Measurements from ENCODE around the gene MCTP1. TPM values are rescaled to one million over a fixed set of nuclear protein-coding genes. Genes with fewer than 3 reads are reported as not detected.

Gene MCTP1
- total and polyA plus RNA-seq, 2 of the 8 experiments (the other 6 are each of a cell fraction or from before 2014, with no cell fraction given), result 0.56 to 3.4 TPM

GRCh38 chr5:95191330-95191729 lies 93.6 kb downstream of the MCTP1 start:
- no peak overlapping the region for H3K14ac ChIP-seq (ENCODE audit: insufficient read length)
- no peaks in the 10 kb centered on the region for H4K20me1 ChIP-seq (replicated peaks in 1 of 2; ENCODE audit: control insufficient read depth in 1 of 2, insufficient read depth in 2 of 2, low read length in 2 of 2)
- no peak overlapping the region for H4K8ac ChIP-seq (ENCODE audit: extremely low read depth, insufficient read depth, low read length)
- no peak overlapping the region for H3K56ac ChIP-seq (replicated peaks; ENCODE audit: insufficient read length, low read depth, low read length)
- H3K4me1 ChIP-seq (replicated peaks in 1 of 4; ENCODE audit: control insufficient read depth in 3 of 4, insufficient read depth in 4 of 4, low read length in 3 of 4), result no peaks in the 10 kb centered on the region
- no peak overlapping the region for H3K23ac ChIP-seq (ENCODE audit: insufficient read length)
- no peaks in the 10 kb centered on the region for H3K27me3 ChIP-seq (replicated peaks in 1 of 4; ENCODE audit: control insufficient read depth in 3 of 4, extremely low read depth in 1 of 4, insufficient read depth in 3 of 4, low read length in 3 of 4)
- H3K79me1 ChIP-seq (ENCODE audit: low read depth, low read length), result no peaks in the 10 kb centered on the region
- H4K5ac ChIP-seq (ENCODE audit: insufficient read length, low read depth, low read length), result no peak overlapping the region
- no peak overlapping the region for H2BK5ac ChIP-seq (ENCODE audit: low read depth, low read length)
- POLR2A ChIA-PET (ENCODE audit: partially characterized antibody), result no interaction called here
- 92% methylated on average over 2 of the region's 2 CpGs; no CpG with 5 or more reads in 1 of the 2 experiments for WGBS, 2 experiments (ENCODE audit: extremely low coverage in 1 of 2, insufficient coverage in 1 of 2, insufficient read length in 1 of 2, insufficient replicate concordance in 2 of 2, low coverage in 1 of 2, low lambda C conversion rate in 2 of 2, missing lambda C conversion rate in 1 of 2)
- no peak overlapping the region for H2AFZ ChIP-seq (ENCODE audit: low read length)
- no peaks in the 10 kb centered on the region for H3K36me3 ChIP-seq (ENCODE audit: control insufficient read depth in 2 of 4, insufficient read depth in 4 of 4, low read length in 3 of 4)
- DNase-seq (ENCODE audit: low read depth in 1 of 2, low spot score in 2 of 2), result no peak
- no peak overlapping the region for H3K27ac ChIP-seq (ENCODE audit: low read depth, low read length)
- H2BK12ac ChIP-seq (ENCODE audit: low read depth, low read length), result no peak overlapping the region
- H2AK5ac ChIP-seq (ENCODE audit: low read depth, low read length), result no peak overlapping the region
- no peaks in the 10 kb centered on the region for H3K79me2 ChIP-seq (ENCODE audit: control insufficient read depth in 1 of 2, insufficient read depth in 2 of 2, low read length in 2 of 2)
- no peak overlapping the region for H2BK20ac ChIP-seq (ENCODE audit: low read length)
- no peak overlapping the region for H3K4ac ChIP-seq (replicated peaks; ENCODE audit: insufficient read length, low read depth, low read length)
- no peak overlapping the region for H2BK120ac ChIP-seq (replicated peaks; ENCODE audit: low read depth, low read length)
- no peaks in the 10 kb centered on the region for H3K23me2 ChIP-seq (ENCODE audit: low read depth, low read length)
- no peaks in the 10 kb centered on the region for H3K9me3 ChIP-seq (ENCODE audit: insufficient read depth in 2 of 2, low read depth in 1 of 2, low read length in 1 of 2)
- no peak overlapping the region for H3K4me3 ChIP-seq (ENCODE audit: extremely low read depth in 1 of 4, insufficient read depth in 2 of 4, low read depth in 3 of 4, low read length in 4 of 4)
- H3K4me2 ChIP-seq (ENCODE audit: insufficient read depth in 1 of 2, low read depth in 2 of 2, low read length in 2 of 2), result no peak overlapping the region
- no peak overlapping the region for H3K9ac ChIP-seq (replicated peaks in 1 of 4; ENCODE audit: extremely low read depth in 1 of 4, low read depth in 3 of 4, low read length in 3 of 4)
- no peak overlapping the region for H2BK15ac ChIP-seq (ENCODE audit: low read length)
- no peak overlapping the region for H3K18ac ChIP-seq (ENCODE audit: extremely low read depth, low read length)
- H4K91ac ChIP-seq (replicated peaks; ENCODE audit: insufficient read length, low read length), result no peak overlapping the region
- FAIRE-seq, result no peak
- CTCF ChIA-PET (ENCODE audit: partially characterized antibody), result no interaction called here
- no peak for TF ChIP-seq JUN (IDR thresholded peaks at IDR 0.05; ENCODE audit: low read depth, low read length)
- no peak for TF ChIP-seq RBBP5 (IDR thresholded peaks at IDR 0.05; ENCODE audit: borderline replicate concordance, low read depth, low read length)
- TF ChIP-seq FOSL1 (IDR thresholded peaks at IDR 0.05; ENCODE audit: insufficient read depth, low read depth, low read length), result no peak
- no peak for TF ChIP-seq RFX5 (IDR thresholded peaks at IDR 0.05; ENCODE audit: borderline replicate concordance, low read depth, low read length)
- TF ChIP-seq GABPA (IDR thresholded peaks at IDR 0.05; ENCODE audit: borderline replicate concordance, insufficient read depth, low read length), result no peak
- TF ChIP-seq, protein P1, sequence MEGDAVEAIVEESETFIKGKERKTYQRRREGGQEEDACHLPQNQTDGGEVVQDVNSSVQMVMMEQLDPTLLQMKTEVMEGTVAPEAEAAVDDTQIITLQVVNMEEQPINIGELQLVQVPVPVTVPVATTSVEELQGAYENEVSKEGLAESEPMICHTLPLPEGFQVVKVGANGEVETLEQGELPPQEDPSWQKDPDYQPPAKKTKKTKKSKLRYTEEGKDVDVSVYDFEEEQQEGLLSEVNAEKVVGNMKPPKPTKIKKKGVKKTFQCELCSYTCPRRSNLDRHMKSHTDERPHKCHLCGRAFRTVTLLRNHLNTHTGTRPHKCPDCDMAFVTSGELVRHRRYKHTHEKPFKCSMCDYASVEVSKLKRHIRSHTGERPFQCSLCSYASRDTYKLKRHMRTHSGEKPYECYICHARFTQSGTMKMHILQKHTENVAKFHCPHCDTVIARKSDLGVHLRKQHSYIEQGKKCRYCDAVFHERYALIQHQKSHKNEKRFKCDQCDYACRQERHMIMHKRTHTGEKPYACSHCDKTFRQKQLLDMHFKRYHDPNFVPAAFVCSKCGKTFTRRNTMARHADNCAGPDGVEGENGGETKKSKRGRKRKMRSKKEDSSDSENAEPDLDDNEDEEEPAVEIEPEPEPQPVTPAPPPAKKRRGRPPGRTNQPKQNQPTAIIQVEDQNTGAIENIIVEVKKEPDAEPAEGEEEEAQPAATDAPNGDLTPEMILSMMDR (IDR thresholded peaks at IDR 0.05; ENCODE audit: control extremely low read depth in 1 of 3, insufficient read depth in 1 of 3, low read depth in 1 of 3, low read length in 3 of 3), result no peak
- TF ChIP-seq CBX8 (IDR thresholded peaks at IDR 0.05; ENCODE audit: borderline replicate concordance, low read depth, low read length), result no peak
- TF ChIP-seq EP300 (IDR thresholded peaks at IDR 0.05; ENCODE audit: borderline replicate concordance in 1 of 2, low read depth in 2 of 2, low read length in 2 of 2), result no peak
- no peak for TF ChIP-seq TEAD4 (IDR thresholded peaks at IDR 0.05; ENCODE audit: low read depth, low read length)
- no peak for TF ChIP-seq POLR2A (IDR thresholded peaks at IDR 0.05; ENCODE audit: control extremely low read depth in 1 of 2, low read depth in 2 of 2, low read length in 2 of 2)
- no peak for TF ChIP-seq EZH2 (IDR thresholded peaks at IDR 0.05; ENCODE audit: low read depth, low read length, severe bottlenecking)
- no peak for TF ChIP-seq CTBP2 (IDR thresholded peaks at IDR 0.05; ENCODE audit: borderline replicate concordance, insufficient read depth, insufficient read length, low read length)

Data from H1 (cell line).